Panc1 (cell line): ENCODE data around the gene NAA11.

ENCODE experiments used
- POLR2AphosphoS5 ChIP-seq: IDR thresholded peaks from 2 replicates; pipeline ENCODE4 v1.6.1; 2012; ENCODE audit warnings: mild to moderate bottlenecking, low read depth, low read length, moderate library complexity
- TF ChIP-seq, protein P1 (sequence below): fragments of 450-650 bp; IDR thresholded peaks from 2 replicates; pipeline ENCODE4 v1.5.1; 2017; ENCODE audit warnings: mild to moderate bottlenecking
- TF ChIP-seq, protein P2 (sequence below), 2 experiments: IDR thresholded peaks; 2 replicates each; pipeline ENCODE4 v1.6.1; 2011 to 2012; ENCODE audit warnings: low read depth in 2 of 2, control low read depth in 1 of 2, low read length in 1 of 2, mild to moderate bottlenecking in 1 of 2, moderate library complexity in 1 of 2; ENCODE audit not compliant: insufficient read depth in 1 of 2

DNA sequence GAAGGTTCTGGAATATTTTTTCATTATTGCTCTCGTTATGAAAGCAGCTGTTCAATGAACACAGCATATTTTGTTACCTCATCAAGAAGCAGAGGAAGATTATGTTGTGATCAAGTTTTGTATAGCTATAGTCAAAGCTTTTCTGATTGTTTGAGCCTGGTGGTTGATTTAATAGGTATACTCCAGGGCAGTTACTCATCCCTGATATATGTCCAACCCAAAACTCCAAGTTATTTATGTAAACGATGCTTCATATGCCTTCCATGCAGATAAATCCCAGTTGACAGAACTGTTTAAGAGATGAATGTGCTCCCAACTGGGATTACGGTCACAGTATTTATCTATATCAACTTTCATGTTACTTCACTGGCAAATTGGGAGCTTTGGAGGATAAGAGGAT is 19.1 kb downstream of the NAA11 start:
- TF ChIP-seq, protein P1, sequence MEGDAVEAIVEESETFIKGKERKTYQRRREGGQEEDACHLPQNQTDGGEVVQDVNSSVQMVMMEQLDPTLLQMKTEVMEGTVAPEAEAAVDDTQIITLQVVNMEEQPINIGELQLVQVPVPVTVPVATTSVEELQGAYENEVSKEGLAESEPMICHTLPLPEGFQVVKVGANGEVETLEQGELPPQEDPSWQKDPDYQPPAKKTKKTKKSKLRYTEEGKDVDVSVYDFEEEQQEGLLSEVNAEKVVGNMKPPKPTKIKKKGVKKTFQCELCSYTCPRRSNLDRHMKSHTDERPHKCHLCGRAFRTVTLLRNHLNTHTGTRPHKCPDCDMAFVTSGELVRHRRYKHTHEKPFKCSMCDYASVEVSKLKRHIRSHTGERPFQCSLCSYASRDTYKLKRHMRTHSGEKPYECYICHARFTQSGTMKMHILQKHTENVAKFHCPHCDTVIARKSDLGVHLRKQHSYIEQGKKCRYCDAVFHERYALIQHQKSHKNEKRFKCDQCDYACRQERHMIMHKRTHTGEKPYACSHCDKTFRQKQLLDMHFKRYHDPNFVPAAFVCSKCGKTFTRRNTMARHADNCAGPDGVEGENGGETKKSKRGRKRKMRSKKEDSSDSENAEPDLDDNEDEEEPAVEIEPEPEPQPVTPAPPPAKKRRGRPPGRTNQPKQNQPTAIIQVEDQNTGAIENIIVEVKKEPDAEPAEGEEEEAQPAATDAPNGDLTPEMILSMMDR = no peak
- TF ChIP-seq, protein P2, sequence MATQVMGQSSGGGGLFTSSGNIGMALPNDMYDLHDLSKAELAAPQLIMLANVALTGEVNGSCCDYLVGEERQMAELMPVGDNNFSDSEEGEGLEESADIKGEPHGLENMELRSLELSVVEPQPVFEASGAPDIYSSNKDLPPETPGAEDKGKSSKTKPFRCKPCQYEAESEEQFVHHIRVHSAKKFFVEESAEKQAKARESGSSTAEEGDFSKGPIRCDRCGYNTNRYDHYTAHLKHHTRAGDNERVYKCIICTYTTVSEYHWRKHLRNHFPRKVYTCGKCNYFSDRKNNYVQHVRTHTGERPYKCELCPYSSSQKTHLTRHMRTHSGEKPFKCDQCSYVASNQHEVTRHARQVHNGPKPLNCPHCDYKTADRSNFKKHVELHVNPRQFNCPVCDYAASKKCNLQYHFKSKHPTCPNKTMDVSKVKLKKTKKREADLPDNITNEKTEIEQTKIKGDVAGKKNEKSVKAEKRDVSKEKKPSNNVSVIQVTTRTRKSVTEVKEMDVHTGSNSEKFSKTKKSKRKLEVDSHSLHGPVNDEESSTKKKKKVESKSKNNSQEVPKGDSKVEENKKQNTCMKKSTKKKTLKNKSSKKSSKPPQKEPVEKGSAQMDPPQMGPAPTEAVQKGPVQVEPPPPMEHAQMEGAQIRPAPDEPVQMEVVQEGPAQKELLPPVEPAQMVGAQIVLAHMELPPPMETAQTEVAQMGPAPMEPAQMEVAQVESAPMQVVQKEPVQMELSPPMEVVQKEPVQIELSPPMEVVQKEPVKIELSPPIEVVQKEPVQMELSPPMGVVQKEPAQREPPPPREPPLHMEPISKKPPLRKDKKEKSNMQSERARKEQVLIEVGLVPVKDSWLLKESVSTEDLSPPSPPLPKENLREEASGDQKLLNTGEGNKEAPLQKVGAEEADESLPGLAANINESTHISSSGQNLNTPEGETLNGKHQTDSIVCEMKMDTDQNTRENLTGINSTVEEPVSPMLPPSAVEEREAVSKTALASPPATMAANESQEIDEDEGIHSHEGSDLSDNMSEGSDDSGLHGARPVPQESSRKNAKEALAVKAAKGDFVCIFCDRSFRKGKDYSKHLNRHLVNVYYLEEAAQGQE (IDR thresholded peaks at IDR 0.05; ENCODE audit: insufficient read depth in 1 of 2, low read depth in 2 of 2, low read length in 1 of 2) = no peak
- TF ChIP-seq POLR2AphosphoS5 = no peak
